Dendritic cell treated with granulocyte-macrophage colony-stimulating factor and Interleukin-4, amounts not matched to agents 40 ng/mL and 50 ng/mL, for 4 days (primary cell): Measurements from ENCODE around the gene HK1.
A peak's percentile ranks its signal among the peaks of the same experiment; 100 is the strongest.

ENCODE experiments used
- H3K27ac Mint-ChIP-seq: one replicate; pipeline ENCODE4 v1.8.0; 2022; ENCODE audit warnings: mild to moderate bottlenecking, mixed read lengths
- H3K27me3 Mint-ChIP-seq: one replicate; pipeline ENCODE4 v1.8.0; 2022; ENCODE audit warnings: mild to moderate bottlenecking, mixed read lengths
- H3K36me3 Mint-ChIP-seq: one replicate; pipeline ENCODE4 v1.8.0; 2022; ENCODE audit warnings: low read depth, mixed read lengths
- H3K4me1 Mint-ChIP-seq: one replicate; pipeline ENCODE4 v1.8.0; 2022; ENCODE audit warnings: low read depth, mixed read lengths
- H3K4me3 Mint-ChIP-seq: one replicate; pipeline ENCODE4 v1.8.0; 2022; ENCODE audit warnings: mild to moderate bottlenecking, moderate library complexity, mixed read lengths
- H3K9me3 Mint-ChIP-seq: one replicate; pipeline ENCODE4 v1.8.0; 2022; ENCODE audit warnings: mixed read lengths
- intact Hi-C: fragments of 100-400 bp; cut with micrococcal nuclease; formaldehyde crosslinking; loops from one replicate; pipeline ENCODE4 v1.15.0; 2022

The HK1 gene

GRCh38 chr10:69411476-69411875 is 133.2 kb downstream of the HK1 start:
- Mint-ChIP-seq H3K36me3 (peaks cover under 1% of the 10 kb centered on the region), H3K27ac (no peak overlapping the region), H3K4me1 (peaks cover 32% of the 10 kb centered on the region), H3K9me3 (no peaks in the 10 kb centered on the region), H3K4me3 (no peak overlapping the region), H3K27me3 (peaks cover 9% of the 10 kb centered on the region)
- intact Hi-C loops, result no loop called here

DNA sequence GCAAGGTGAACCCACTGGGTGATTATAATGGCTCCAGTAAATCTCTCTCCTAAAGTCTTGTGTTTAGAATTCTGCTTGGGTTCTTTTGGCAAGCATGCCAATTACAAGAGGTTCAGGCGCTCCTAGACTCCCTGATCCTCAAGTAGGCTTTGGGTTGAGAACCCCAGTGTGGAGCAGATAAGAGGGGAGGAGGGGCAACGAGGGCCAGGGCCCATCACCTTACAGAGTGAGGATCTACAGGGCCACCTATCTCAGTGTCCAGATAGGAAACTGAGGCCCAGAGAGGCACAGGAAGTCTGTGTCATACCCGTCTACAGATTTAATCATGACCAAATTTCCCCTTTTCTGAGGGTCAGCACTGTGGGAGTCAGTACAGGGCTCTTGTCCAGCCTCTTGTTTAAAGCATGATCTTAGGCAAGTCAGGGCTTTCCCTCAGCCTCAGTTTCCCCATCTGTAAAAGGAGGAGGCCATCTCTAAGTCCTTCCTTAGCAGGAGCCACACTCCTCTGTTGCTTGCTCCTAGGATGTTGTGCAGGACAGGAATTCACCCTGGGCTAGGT is 134.0 kb downstream of the HK1 start:
- intact Hi-C loops, result no loop called here
- no peak overlapping the region for H3K27ac Mint-ChIP-seq
- H3K36me3 Mint-ChIP-seq, result no peaks in the 10 kb centered on the region
- H3K4me1 Mint-ChIP-seq, result peaks cover 26% of the 10 kb centered on the region
- H3K4me3 Mint-ChIP-seq, result no peak overlapping the region
- H3K9me3 Mint-ChIP-seq, result no peaks in the 10 kb centered on the region
- H3K27me3 Mint-ChIP-seq, result peaks cover 6% of the 10 kb centered on the region

DNA sequence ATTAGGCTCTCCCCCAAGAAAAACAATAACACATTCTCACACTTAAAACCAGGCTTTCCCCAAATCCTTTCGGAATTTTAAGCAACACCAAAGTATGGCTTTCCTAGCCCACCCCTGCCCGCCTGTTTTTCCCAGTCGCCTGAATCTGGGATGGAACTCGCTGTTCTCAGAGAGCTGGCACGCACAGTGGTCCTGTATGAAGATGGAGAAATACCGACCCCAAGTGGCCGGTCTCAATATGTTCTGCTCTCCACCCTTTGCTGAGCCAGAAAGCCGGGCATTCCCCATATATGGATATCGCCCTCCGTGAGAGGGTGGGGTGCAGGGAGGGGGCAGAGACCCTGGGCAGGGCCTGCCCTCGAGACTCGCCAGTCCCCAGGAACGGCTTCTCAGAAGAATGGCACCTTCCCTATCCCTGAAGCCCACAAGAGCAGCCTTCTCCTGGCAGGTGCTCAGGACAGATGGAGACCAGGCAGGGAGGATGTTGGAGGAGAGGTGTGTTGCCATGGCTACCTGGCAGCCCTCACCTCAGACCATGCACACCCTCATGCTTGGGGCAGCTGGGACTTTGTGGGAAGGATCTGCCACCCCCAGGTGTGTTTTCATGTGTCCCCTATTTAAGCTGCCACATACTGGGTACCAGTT is 135.0 kb downstream of the HK1 start:
- H3K9me3 Mint-ChIP-seq, result no peaks in the 10 kb centered on the region
- peaks cover 16% of the 10 kb centered on the region for H3K4me1 Mint-ChIP-seq
- H3K4me3 Mint-ChIP-seq, result no peak overlapping the region
- H3K36me3 Mint-ChIP-seq, result no peaks in the 10 kb centered on the region
- intact Hi-C loops, result no loop called here
- peaks cover 6% of the 10 kb centered on the region for H3K27me3 Mint-ChIP-seq
- H3K27ac Mint-ChIP-seq, result no peak overlapping the region

DNA sequence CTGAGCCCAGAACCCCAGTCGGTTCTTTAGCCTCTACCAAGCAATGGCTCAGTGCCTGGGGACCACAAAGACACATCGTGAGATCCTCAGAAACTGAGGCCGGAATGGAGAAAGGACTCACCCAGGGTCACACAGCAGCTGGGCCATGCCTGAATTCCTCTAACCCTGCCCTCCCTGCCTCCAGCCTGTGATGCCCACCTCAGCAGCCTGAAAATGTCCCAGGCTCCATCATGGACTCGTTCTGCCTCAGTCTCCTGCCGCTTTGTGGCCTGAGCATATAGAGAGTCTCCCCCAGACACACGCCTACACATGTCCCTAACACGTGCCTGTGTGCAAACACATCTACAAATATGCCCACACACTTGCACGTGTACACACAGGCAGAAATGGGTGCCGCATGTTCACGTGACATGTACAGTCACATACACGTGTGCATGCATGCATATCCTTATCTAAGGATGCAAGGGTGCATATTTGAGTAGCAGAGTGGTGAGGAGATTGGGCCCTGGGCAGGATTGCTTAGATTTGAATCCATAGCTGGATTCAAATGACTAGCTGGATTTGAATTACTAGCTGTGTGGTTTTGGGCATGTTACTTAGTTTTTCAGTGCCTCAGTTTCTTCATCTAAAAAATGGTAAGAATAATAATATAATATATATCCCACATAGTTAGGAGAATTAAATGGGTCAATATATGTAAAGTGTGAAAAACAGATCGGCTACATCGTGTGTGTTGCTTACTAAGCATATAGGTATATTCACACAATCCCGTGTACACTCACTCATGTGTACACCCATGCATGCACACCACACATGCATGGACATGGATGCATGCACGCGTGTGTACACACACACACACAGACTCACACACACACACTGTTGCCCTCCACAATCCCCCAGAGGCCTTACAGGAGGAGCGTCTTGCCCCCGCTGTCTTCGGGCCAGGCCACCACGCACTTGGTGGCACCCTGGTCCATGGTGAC is 136.0 kb downstream of the HK1 start:
- intact Hi-C loops, result no loop called here
- H3K27me3 Mint-ChIP-seq, result peaks cover 6% of the 10 kb centered on the region

GRCh38 chr10:69415049-69415448 is 136.8 kb downstream of the HK1 start:
- Mint-ChIP-seq H3K9me3 (no peaks in the 10 kb centered on the region), H3K27ac (no peak overlapping the region), H3K4me3 (no peak overlapping the region), H3K4me1 (peaks cover 11% of the 10 kb centered on the region), H3K36me3 (no peaks in the 10 kb centered on the region), H3K27me3 (peaks cover 6% of the 10 kb centered on the region)
- intact Hi-C loops, result no loop called here

More for the DNA sequence above, 136.0 kb downstream of the HK1 start:
- no peaks in the 10 kb centered on the region for H3K36me3 Mint-ChIP-seq
- H3K4me3 Mint-ChIP-seq, result no peak overlapping the region
- peaks cover 14% of the 10 kb centered on the region for H3K4me1 Mint-ChIP-seq
- H3K27ac Mint-ChIP-seq, result no peak overlapping the region
- H3K9me3 Mint-ChIP-seq, result no peaks in the 10 kb centered on the region

GRCh38 chr10:69415951-69416350 is 137.7 kb downstream of the HK1 start:
- no peak overlapping the region for H3K27ac Mint-ChIP-seq
- H3K27me3 Mint-ChIP-seq, result peaks cover 6% of the 10 kb centered on the region
- peaks cover 5% of the 10 kb centered on the region for H3K4me1 Mint-ChIP-seq
- H3K36me3 Mint-ChIP-seq, result no peaks in the 10 kb centered on the region
- no peak overlapping the region for H3K4me3 Mint-ChIP-seq
- intact Hi-C loops, result no loop called here
- H3K9me3 Mint-ChIP-seq, result no peaks in the 10 kb centered on the region

DNA sequence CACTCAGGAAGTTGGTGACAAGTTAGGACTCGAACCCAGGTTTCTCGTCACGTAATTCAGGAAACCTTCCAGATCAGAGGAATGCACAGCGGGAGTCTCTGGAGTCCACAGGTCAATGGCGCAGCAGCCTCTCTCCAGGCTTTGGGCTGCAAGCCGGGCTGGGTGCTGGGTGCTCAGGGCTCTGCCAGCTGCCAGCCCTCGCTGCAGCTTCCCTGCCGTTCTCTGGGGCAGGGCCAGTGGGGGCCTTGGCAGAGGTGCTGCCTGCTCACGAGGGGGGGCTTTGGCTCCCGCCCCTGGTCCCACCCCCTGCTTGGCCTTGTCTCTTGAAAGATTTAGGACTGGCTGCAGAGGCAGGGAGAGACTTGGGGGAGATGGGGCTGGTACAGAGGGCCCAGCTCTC is 138.4 kb downstream of the HK1 start, which contains the start of gene TACR2:
Gene TACR2, minus strand, starts transcription at position 224 of the 400 bp plus-strand sequence. CDS start 595 bp downstream, outside the sequence.
- peaks cover 6% of the 10 kb centered on the region for H3K27me3 Mint-ChIP-seq
- intact Hi-C loops, result no loop called here

GRCh38 chr10:69417542-69417941 is 139.2 kb downstream of the HK1 start:
- Mint-ChIP-seq H3K4me1 (peaks cover 15% of the 10 kb centered on the region), H3K27me3 (peaks cover 8% of the 10 kb centered on the region), H3K36me3 (no peaks in the 10 kb centered on the region), H3K4me3 (no peak overlapping the region), H3K27ac (no peak overlapping the region), H3K9me3 (no peaks in the 10 kb centered on the region)
- intact Hi-C loops, result no loop called here

More for the DNA sequence above, 138.4 kb downstream of the HK1 start, which contains the start of gene TACR2:
- H3K4me3 Mint-ChIP-seq, result no peak within 1 kb of the TSS
- no peak within 1 kb of the TSS for H3K27ac Mint-ChIP-seq
- H3K36me3 Mint-ChIP-seq, result no peaks in the 10 kb centered on the region
- H3K9me3 Mint-ChIP-seq, result no peaks in the 10 kb centered on the region
- H3K4me1 Mint-ChIP-seq, result peaks cover 6% of the 10 kb centered on the region

DNA sequence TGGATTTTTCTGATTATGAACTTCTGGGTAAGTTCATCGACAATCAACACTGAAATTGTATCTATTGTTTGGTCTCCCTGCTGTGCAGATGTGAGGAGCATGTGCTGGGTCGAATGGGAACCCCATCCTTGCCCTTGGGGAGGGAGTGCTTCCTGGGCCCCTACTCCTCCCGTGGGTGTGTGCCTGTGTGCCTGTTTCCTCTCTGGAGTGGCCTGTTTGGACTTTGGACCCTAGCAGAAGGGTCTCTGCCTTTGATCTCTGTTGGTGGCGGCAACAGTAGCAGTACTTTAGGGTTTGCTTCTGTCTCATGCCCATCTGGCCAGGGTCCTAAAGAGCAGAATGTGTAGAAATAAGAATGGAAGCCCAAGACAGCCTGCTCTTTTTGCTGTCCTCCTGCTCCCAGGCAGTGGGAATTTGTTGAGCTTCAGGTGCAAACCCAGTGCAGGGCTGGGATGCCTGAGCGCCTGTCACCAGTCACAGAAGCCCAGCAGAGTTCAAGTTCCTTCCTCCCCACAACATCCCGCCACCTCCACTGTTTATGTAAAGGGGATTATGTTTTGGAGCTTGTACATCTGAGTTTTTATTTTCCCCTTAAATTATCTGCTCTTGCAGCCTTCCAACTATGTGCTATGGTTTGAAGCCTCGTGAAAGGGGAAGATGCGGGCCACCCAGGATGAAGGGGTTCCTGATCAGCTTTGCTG is 139.9 kb downstream of the HK1 start:
- peaks cover 12% of the 10 kb centered on the region for H3K4me1 Mint-ChIP-seq
- H3K27me3 Mint-ChIP-seq, result peaks cover 7% of the 10 kb centered on the region
- H3K27ac Mint-ChIP-seq, result no peak overlapping the region
- intact Hi-C loops, result no loop called here
- no peaks in the 10 kb centered on the region for H3K9me3 Mint-ChIP-seq
- H3K36me3 Mint-ChIP-seq, result no peaks in the 10 kb centered on the region
- H3K4me3 Mint-ChIP-seq, result no peak overlapping the region

DNA sequence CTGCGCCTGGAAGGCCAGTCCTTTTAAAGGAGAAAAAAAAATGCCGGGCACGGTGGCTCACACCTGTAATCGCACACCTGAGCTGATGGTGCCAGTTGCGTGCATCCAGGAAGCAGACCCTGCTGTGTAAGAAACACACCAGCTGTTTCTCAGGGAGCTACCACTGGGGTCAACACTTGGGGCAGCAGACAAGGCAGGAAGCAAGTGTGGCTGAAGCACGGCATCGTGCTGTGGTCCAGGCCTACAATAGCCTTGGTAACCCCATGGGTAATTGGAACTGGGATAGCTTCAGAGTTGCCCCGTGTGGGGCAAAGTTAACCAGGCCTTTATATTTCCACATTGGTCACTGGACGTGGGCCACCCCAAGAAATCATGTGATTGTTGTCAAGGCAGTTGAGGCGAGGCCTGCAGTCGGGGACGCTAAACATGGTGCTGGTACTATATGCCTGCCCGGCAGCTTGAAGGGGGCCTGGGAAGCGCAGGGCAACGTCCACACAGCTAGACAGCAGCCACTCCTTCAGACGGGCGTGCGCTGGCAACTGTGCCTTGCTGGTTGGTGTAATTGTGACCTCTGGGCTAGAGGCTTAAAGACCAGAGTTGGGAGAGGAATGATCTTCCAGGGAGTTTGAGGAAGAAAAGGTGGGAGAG is 140.9 kb downstream of the HK1 start:
- H3K4me1 Mint-ChIP-seq, result peaks cover 16% of the 10 kb centered on the region
- H3K27me3 Mint-ChIP-seq, result peaks cover 5% of the 10 kb centered on the region
- intact Hi-C loops, result no loop called here
- no peaks in the 10 kb centered on the region for H3K9me3 Mint-ChIP-seq
- no peak overlapping the region for H3K4me3 Mint-ChIP-seq
- no peak overlapping the region for H3K27ac Mint-ChIP-seq
- H3K36me3 Mint-ChIP-seq, result no peaks in the 10 kb centered on the region

- H3K4me3 Mint-ChIP-seq, result no peak overlapping the region
- no peaks in the 10 kb centered on the region for H3K36me3 Mint-ChIP-seq
- intact Hi-C loops, result loop anchor here (10.0 kb wide), 1 partner anchor 215 kb away; the partner anchor contains the start of gene FAM241B
- H3K9me3 Mint-ChIP-seq, result no peaks in the 10 kb centered on the region
- H3K27ac Mint-ChIP-seq, result no peak overlapping the region
- H3K4me1 Mint-ChIP-seq, result peaks cover 19% of the 10 kb centered on the region
- peaks cover 5% of the 10 kb centered on the region for H3K27me3 Mint-ChIP-seq
Measured at GRCh38 chr10:69419744-69420126, 141.4 kb downstream of the HK1 start.

DNA sequence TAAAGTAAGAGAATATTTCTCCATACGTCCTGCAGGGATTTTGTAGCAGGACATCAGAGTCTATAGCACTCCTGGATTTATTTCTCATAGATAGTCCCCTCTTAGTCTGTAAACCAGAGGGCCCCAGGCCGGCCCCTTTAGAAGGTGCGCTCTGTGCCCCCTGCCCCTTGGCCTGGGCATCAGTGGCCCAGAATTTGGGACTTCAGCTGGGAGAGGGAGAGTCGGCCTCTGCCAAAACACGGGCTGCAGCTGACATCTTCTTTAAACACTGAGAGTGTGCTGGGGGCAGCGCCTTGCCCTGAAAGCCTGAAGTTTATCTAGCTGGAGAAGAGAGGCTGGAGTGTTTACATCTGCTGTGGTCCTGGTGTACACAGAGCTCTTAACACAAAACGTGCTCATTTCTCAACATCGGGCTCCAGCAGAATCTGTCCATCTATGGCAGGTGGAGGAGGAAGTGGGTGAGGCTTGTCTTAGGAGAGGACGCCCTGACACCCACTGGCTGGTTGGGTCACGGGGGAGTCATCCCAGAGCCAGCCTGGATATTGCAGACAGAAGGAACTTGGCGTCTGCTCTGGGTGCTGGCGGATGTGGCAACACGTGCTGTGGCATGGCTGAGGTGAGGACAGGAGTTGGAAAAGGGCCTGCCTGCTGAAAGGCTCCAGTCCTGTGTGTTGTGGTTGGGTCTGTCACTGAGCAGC is 143.5 kb downstream of the HK1 start:
- Mint-ChIP-seq H3K27ac (peak overlapping the region; percentile 5), H3K9me3 (no peaks in the 10 kb centered on the region), H3K4me1 (peaks cover 35% of the 10 kb centered on the region), H3K36me3 (no peaks in the 10 kb centered on the region), H3K27me3 (peaks cover 5% of the 10 kb centered on the region), H3K4me3 (no peak overlapping the region)
- intact Hi-C loops, result loop anchor here (10.0 kb wide), 1 partner anchor 213 kb away; the partner anchor contains the start of gene FAM241B
